HG03378 (cell line): Measurements from ENCODE around the gene PDE5A.
"Not testable (repeated sequence)": the region's sequence is repeated elsewhere in the genome, so short reads cannot be mapped to it uniquely, and the experiment has no call there.

ENCODE experiments used
- ATAC-seq: cut with Tn5 transposase; IDR thresholded peaks from one replicate; pipeline ENCODE4 v1.9.1; 2021; ENCODE audit warnings: mild to moderate bottlenecking, moderate library complexity; ENCODE audit not compliant: unreplicated experiment

The PDE5A gene

GRCh38 chr4:119478446-119479179 lies 150.0 kb downstream of the PDE5A start:
- no peak for ATAC-seq

DNA sequence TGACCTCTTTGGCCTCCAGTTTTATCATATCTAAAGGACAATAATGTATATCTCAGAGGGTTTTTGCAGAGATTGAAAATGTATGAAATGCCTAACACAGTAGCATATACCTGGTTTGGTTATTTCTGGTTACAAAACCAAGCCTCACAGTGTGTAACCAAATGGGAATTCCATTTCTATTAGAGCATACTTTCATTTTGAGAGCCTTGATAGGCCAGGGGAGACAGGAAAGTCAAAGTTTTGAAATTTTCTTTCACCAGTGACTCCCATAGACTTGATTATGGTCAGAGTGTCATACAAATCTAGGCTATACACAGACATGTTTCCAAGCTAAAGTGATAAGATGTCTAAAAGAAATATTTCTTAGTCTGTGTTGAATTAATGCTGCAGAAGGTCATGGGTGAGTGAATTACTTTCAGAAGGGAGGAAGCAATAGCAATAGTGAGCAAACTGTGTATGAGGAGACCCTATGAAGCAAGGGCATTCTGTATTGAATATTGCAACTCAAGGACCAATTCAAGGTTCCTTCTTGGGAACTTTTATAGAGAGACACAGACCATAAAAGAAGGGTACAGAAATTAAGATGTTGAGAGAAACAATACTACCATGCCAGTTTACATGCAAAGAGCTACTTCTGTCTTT lies 151.1 kb downstream of the PDE5A start:
- ATAC-seq, result no peak

DNA sequence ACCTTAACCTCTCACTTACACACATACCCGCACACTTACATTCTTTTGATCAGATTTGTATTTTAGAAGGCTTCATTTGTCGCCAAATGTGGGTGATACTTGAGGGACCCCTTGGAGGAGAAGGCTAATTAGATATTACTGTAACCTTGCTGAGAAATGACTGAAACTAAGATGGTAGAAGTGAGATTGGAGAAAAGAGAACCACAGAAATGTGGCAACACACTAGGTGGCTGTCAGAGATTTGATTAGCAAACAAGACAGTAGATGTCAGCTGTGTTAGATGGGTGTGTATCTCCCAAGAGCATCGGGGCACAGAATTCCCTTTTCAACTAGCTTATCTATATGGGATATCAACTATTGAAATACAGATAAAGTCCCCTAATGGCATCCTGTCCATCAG lies 157.3 kb downstream of the PDE5A start:
- ATAC-seq, result no peak

DNA sequence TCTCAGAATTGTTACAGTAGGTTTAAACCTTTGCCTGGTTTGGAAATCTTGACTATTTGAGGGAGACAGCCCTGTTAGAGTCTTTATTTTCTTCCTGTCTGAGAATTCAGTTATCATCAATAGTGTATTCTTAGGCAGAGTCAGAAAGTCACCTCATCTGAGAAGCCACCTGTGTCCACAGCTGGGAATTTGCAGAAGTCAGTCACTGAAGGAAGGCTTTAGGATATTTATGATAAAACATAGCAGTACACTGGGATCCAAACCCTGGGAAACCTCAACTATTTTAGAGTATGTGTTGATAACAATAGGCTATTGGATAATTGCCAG lies 157.9 kb downstream of the PDE5A start:
- ATAC-seq, result peak; percentile 43

- peak; percentile 54 for ATAC-seq
These were observed 158.4 kb downstream of the PDE5A start for GRCh38 chr4:119470021-119470736.

DNA sequence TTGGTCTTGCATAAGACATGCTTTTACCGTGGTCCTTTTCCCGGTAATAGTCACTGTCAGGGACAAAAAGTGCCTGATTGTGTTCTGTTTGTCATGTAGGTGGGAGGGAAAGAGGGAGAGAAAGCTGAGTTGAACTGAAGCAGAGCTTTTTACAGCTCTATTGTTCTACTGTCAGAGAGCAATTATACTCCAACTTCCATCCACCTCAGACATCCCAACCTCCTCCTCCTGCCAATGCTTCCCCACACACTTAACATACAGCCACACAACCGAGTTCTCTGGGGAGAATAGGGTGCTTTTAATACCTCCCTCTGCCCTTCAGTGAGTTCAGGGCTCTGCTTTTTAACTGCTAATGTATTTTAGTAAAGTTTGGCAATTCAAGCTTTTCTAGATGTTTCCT lies 159.6 kb downstream of the PDE5A start:
- not testable (repeated sequence) for ATAC-seq

DNA sequence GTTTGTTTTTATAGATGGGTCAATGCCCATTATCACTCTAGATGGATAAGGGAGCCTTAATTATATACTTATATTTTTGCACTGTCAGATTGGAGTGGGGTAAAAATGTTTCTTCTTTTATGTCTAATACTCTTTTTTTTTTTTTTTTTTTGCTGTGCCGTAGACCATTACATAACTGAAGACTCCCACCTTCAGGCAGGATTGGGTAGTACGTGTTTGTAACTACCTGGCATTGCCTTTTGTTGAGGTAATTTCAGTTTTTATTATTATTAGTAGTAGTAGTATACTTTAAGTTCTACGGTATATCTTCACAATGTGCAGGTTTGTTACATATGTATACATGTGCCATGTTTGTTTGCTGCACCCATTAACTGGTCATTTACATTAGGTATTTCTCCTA lies 165.9 kb downstream of the PDE5A start:
- not testable (repeated sequence) for ATAC-seq

- ATAC-seq, result not testable (repeated sequence)
These were observed 172.9 kb downstream of the PDE5A start for GRCh38 chr4:119455734-119456133.

- ATAC-seq, result peak; percentile 100
These were observed 173.9 kb downstream of the PDE5A start for GRCh38 chr4:119454491-119455270.

GRCh38 chr4:119454151-119454490 lies 174.5 kb downstream of the PDE5A start:
- peak; percentile 22 for ATAC-seq

DNA sequence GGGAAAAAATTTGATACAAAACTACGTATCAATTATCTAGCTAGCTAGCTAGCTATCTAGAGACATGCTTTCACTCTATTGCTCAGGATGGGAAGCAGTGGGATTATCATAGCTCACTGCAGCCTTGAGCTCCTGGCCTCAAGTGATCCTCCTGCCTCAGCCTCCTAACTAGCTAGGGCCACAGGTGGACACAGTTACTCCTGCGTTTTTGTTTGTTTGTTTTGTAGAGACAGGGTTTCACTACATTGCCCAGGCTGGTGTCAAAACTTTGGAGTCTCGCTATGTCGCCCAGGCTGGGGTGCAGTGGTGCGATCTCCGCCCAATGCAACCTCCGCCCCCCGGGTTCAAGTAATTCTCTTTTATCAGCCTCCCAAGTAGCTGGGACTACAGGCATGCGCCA lies 175.3 kb downstream of the PDE5A start:
- ATAC-seq, result not testable (repeated sequence)

DNA sequence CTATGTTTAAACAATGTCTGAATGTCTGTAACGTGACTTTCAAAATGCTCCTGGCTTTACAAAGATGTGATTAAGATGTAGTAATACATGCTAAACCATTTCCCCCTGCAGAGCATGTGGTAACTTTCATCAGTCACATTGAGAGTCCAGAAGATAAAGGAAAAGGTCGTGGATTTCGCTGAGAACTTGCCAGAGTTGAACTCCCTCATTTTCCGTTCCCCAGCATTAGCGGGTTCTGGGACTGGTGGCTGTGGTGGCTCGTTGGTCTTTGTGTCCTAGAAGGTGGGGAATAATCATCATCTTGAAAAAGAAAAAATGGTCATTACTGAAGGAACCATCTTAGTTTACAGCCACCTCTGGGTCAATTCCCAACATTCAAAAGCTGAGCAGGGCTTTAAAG lies 178.8 kb downstream of the PDE5A start:
- not testable (repeated sequence) for ATAC-seq
